HUES6 (cell line): ENCODE data around the gene KHDC4.
A peak's percentile ranks its signal among the peaks of the same experiment; 100 is the strongest.

Source experiments
- H3K27ac ChIP-seq: 2 replicates; pipeline ENCODE4 v1.7.0; 2013; ENCODE audit warnings: low read depth, mild to moderate bottlenecking, low read length, inconsistent platforms
- H3K27me3 ChIP-seq: 2 replicates; pipeline ENCODE4 v1.6.1; 2013; ENCODE audit warnings: low read length; ENCODE audit not compliant: control insufficient read depth, insufficient read depth
- H3K36me3 ChIP-seq: 2 replicates; pipeline ENCODE4 v1.6.1; 2013; ENCODE audit warnings: low read length; ENCODE audit not compliant: control insufficient read depth, insufficient read depth
- H3K4me1 ChIP-seq: 2 replicates; pipeline ENCODE4 v1.6.1; 2013; ENCODE audit warnings: low read length; ENCODE audit not compliant: control insufficient read depth, insufficient read depth
- H3K4me3 ChIP-seq: 2 replicates; pipeline ENCODE4 v1.5.1; 2013; ENCODE audit warnings: low read depth, low read length
- H3K9ac ChIP-seq: one replicate; pipeline ENCODE4 v1.6.1; 2013; ENCODE audit warnings: mild to moderate bottlenecking, low read length
- H3K9me3 ChIP-seq: 2 replicates; pipeline ENCODE4 v1.6.1; 2013; ENCODE audit warnings: low read depth, low read length; ENCODE audit not compliant: control insufficient read depth, insufficient read depth

Gene KHDC4

DNA sequence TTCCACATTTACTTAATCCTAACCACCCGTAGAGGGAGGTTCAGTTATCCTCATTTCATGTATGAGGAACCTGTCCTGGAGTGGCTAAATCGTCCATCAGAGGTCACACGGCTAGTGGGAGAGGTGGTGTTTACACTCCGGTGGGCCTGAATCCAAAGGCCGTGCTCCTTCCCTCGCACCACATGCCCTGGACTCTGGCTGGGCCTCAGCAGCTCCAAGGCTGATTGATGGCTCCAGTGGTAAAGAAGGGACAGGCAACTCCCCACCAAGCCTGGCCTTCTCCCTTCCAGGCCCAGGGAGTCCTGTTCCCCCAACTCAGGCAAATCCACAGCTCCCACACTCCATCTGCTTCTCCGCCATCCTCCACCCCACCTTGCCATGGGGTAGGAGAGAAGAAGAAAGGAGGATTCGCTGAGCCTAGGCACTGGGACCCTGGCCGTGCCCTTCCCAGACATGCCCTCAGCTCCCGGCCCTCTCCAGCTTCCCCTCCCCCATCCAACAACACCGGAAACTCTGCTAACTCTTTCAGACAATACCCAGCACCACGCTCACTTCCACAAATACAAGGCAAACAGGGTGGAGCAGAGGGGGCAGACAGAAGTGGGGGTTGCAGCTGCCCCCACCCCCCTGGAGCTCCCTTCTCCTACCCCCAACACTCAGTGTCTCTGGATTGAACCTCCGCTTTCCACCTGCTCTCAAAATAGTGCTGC is 33.3 kb upstream of the KHDC4 start:
- H3K36me3 ChIP-seq: peaks cover 60% of the 10 kb centered on the region
- peaks cover 55% of the 10 kb centered on the region for H3K4me1 ChIP-seq
- H3K27ac ChIP-seq: 0 out of 2 replicates have a peak overlapping the region, but pooled peaks have one; percentile 2

DNA sequence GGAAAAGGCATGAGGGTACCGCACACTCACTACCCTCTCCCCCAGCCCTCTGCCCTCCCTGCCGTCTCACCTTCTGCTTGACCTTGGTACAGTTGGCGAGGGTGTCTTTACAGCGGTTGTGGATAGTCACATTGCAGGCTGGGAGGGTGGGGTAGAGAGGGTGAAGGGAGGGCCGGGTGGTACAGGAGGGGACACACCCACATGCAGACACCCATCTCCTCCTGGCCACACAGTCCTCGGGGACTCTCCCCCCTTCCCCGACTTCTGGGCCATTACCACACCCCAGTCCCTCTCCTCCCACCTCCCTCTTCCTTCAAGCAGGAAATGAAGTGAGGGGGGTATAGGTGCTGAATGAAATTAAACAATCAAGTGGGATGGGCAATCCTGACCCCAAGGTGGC is 32.5 kb upstream of the KHDC4 start:
- peaks cover 67% of the 10 kb centered on the region for H3K36me3 ChIP-seq
- no peaks in the 10 kb centered on the region for H3K9me3 ChIP-seq
- no peaks in the 10 kb centered on the region for H3K27me3 ChIP-seq
- H3K27ac ChIP-seq: no peak overlapping the region
- peaks cover 51% of the 10 kb centered on the region for H3K4me1 ChIP-seq
- no peak overlapping the region for H3K4me3 ChIP-seq
- H3K9ac ChIP-seq: no peak overlapping the region

More for the DNA sequence above, 33.3 kb upstream of the KHDC4 start:
- no peaks in the 10 kb centered on the region for H3K27me3 ChIP-seq
- H3K9ac ChIP-seq: peak overlapping the region; percentile 26
- no peaks in the 10 kb centered on the region for H3K9me3 ChIP-seq
- 0 out of 2 replicates have a peak overlapping the region, but pooled peaks have one; percentile 3 for H3K4me3 ChIP-seq

DNA sequence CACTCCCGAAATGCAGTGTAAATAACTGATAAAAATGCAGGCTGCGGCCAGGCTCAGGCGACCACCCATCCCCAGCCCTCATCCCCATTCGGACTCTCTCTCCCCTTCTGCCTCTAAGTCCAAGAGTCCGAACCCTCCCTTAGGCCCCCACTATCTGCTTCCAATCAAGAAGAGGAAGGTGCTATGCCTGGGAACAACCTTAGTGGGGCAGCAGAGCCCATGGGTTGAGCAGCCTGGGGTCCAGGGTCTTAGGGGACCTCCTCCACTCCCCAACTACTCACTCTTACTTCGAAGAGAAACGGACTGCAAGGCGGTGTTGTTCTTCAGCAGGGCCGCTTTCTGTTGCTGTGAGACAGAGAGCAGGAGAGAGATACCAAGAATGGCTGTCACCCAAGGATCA is 31.9 kb upstream of the KHDC4 start:
- Histone ChIP-seq H3K9me3 (no peaks in the 10 kb centered on the region), H3K27ac (no peak overlapping the region), H3K27me3 (no peaks in the 10 kb centered on the region), H3K36me3 (peaks cover 72% of the 10 kb centered on the region), H3K9ac (no peak overlapping the region), H3K4me3 (no peak overlapping the region), H3K4me1 (peaks cover 51% of the 10 kb centered on the region)

DNA sequence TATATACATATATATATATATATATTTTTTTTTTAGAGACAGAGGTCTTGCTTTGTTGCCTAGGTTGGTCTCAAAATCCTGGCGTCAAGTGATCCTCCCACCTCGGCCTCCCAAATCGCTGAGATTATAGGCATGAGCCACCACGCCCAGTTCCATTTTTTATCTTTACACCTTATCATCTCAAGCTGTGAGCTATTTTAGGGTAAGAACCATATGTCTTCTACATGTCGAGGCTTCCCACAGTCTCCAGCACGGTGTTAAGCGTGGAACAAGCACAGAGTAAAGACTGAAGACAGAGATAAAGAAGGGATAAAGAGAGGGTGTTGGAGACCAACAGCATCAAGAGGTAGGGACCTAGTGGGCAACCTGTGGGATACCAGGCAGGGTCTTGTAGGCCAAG is 30.0 kb upstream of the KHDC4 start:
- peaks cover 32% of the 10 kb centered on the region for H3K4me1 ChIP-seq
- no peaks in the 10 kb centered on the region for H3K27me3 ChIP-seq
- no peak overlapping the region for H3K27ac ChIP-seq
- no peak overlapping the region for H3K4me3 ChIP-seq
- H3K9ac ChIP-seq: no peak overlapping the region
- H3K9me3 ChIP-seq: no peaks in the 10 kb centered on the region
- peaks cover 86% of the 10 kb centered on the region for H3K36me3 ChIP-seq

GRCh38 chr1:155962599-155963211 is 28.5 kb upstream of the KHDC4 start:
- Histone ChIP-seq H3K36me3 (peaks cover 87% of the 10 kb centered on the region), H3K9ac (no peak overlapping the region), H3K4me3 (no peak overlapping the region), H3K9me3 (no peaks in the 10 kb centered on the region), H3K27ac (no peak overlapping the region), H3K4me1 (peaks cover 17% of the 10 kb centered on the region), H3K27me3 (no peaks in the 10 kb centered on the region)

DNA sequence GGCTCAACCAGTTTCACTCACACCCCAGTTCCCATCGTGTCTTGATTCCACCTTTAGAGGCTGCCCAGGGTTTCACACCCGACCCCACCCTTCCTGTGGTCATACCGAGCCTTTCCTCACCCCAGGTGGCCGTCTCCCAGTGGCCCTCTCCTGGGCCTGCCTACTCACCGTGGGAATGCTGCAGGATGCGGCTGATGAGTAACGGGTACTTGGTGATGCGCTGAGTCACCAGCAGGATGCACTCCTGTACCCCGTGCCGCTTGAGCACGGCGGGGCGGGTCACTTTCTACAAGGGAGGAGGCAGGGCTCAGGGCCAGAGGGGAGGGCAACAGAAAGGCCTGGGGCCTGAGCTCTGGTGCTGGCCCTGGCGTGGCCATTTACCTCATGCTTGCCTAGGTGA is 27.7 kb upstream of the KHDC4 start:
- H3K9me3 ChIP-seq: no peaks in the 10 kb centered on the region
- no peak overlapping the region for H3K27ac ChIP-seq
- peaks cover 87% of the 10 kb centered on the region for H3K36me3 ChIP-seq
- no peak overlapping the region for H3K9ac ChIP-seq
- no peaks in the 10 kb centered on the region for H3K27me3 ChIP-seq
- no peak overlapping the region for H3K4me3 ChIP-seq
- H3K4me1 ChIP-seq: peaks cover 9% of the 10 kb centered on the region

- Histone ChIP-seq H3K9me3 (no peaks in the 10 kb centered on the region), H3K4me3 (no peak overlapping the region), H3K9ac (no peak overlapping the region), H3K36me3 (peaks cover 76% of the 10 kb centered on the region), H3K27me3 (no peaks in the 10 kb centered on the region), H3K4me1 (peaks cover 2% of the 10 kb centered on the region; the same call in 1 of the 2 replicates), H3K27ac (no peak overlapping the region)
These were observed 26.0 kb upstream of the KHDC4 start for GRCh38 chr1:155960081-155960745.

- Histone ChIP-seq H3K36me3 (peaks cover 82% of the 10 kb centered on the region), H3K9ac (no peak overlapping the region), H3K27me3 (no peaks in the 10 kb centered on the region), H3K9me3 (no peaks in the 10 kb centered on the region), H3K4me1 (peaks cover 2% of the 10 kb centered on the region; the same call in 1 of the 2 replicates), H3K4me3 (no peak overlapping the region), H3K27ac (no peak overlapping the region)
These were observed 23.2 kb upstream of the KHDC4 start for GRCh38 chr1:155957411-155957915.

- Histone ChIP-seq H3K27ac (no peak overlapping the region), H3K9me3 (no peaks in the 10 kb centered on the region), H3K9ac (no peak overlapping the region), H3K4me1 (no peaks in the 10 kb centered on the region), H3K4me3 (no peak overlapping the region), H3K27me3 (no peaks in the 10 kb centered on the region), H3K36me3 (peaks cover 82% of the 10 kb centered on the region)
These were observed 20.4 kb upstream of the KHDC4 start for GRCh38 chr1:155954645-155955044.

DNA sequence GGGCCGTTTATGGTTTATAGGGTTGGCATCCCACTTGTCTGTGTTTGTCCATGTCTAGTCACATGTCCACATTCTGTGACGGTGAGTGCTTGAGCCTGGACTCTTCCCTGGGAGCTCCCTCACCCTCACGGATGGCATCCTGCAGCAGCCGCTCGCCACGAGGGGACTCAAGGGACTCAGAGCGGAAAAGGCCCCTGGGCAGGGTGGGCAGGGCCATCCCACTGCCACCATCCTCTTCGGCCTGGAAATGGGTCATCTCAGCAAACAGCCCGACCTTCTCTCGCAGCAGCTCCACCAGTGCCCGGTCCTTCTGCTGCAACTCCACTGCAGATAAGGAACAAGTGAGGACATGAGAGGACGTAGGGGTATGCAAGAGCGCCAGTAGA is 18.3 kb upstream of the KHDC4 start:
- no peak overlapping the region for H3K4me3 ChIP-seq
- no peak overlapping the region for H3K9ac ChIP-seq
- peaks cover 80% of the 10 kb centered on the region for H3K36me3 ChIP-seq
- no peaks in the 10 kb centered on the region for H3K9me3 ChIP-seq
- no peak overlapping the region for H3K27ac ChIP-seq
- H3K4me1 ChIP-seq: no peaks in the 10 kb centered on the region
- H3K27me3 ChIP-seq: no peaks in the 10 kb centered on the region
